T-helper 1 cell treated with Interleukin-12 subunit alpha and Interleukin-12 subunit beta and Interleukin-4 antibody, amounts not matched to agents 30 μg/mL and 1 μg/mL, for 36 hours (primary cell): ENCODE data around the gene SPATC1L.

ENCODE experiments used
- H3K27ac Mint-ChIP-seq: one replicate; pipeline ENCODE4 v1.8.0; 2021; ENCODE audit warnings: mild to moderate bottlenecking, mixed read lengths
- H3K27me3 Mint-ChIP-seq: one replicate; pipeline ENCODE4 v1.8.0; 2021; ENCODE audit warnings: low read depth, mixed read lengths
- H3K36me3 Mint-ChIP-seq: one replicate; pipeline ENCODE4 v1.8.0; 2021; ENCODE audit warnings: low read depth, mixed read lengths
- H3K4me1 Mint-ChIP-seq: one replicate; pipeline ENCODE4 v1.8.0; 2021; ENCODE audit warnings: low read depth, mixed read lengths
- H3K4me3 Mint-ChIP-seq: one replicate; pipeline ENCODE4 v1.8.0; 2021; ENCODE audit warnings: mild to moderate bottlenecking, moderate library complexity, mixed read lengths
- H3K9me3 Mint-ChIP-seq: one replicate; pipeline ENCODE4 v1.8.0; 2021; ENCODE audit warnings: mixed read lengths

Gene SPATC1L

GRCh38 chr21:46219591-46220239 is 35.5 kb upstream of the SPATC1L start:
- Mint-ChIP-seq H3K36me3 (peaks cover 10% of the 10 kb centered on the region), H3K27me3 (no peaks in the 10 kb centered on the region), H3K4me3 (no peak overlapping the region), H3K27ac (no peak overlapping the region), H3K4me1 (peaks cover 6% of the 10 kb centered on the region), H3K9me3 (no peaks in the 10 kb centered on the region)

GRCh38 chr21:46218906-46219590 is 34.8 kb upstream of the SPATC1L start:
- Mint-ChIP-seq H3K4me3 (no peak overlapping the region), H3K36me3 (peaks cover 10% of the 10 kb centered on the region), H3K27ac (no peak overlapping the region), H3K4me1 (peaks cover 8% of the 10 kb centered on the region), H3K27me3 (no peaks in the 10 kb centered on the region), H3K9me3 (no peaks in the 10 kb centered on the region)

GRCh38 chr21:46217511-46218196 is 33.4 kb upstream of the SPATC1L start:
- H3K27ac Mint-ChIP-seq, result no peak overlapping the region
- peaks cover 10% of the 10 kb centered on the region for H3K36me3 Mint-ChIP-seq
- no peak overlapping the region for H3K4me3 Mint-ChIP-seq
- no peaks in the 10 kb centered on the region for H3K27me3 Mint-ChIP-seq
- no peaks in the 10 kb centered on the region for H3K9me3 Mint-ChIP-seq
- H3K4me1 Mint-ChIP-seq, result peaks cover 8% of the 10 kb centered on the region

- Mint-ChIP-seq H3K27ac (peak overlapping the region; percentile 78), H3K36me3 (peaks cover 13% of the 10 kb centered on the region), H3K4me3 (no peak overlapping the region), H3K9me3 (no peaks in the 10 kb centered on the region), H3K27me3 (no peaks in the 10 kb centered on the region), H3K4me1 (peaks cover 8% of the 10 kb centered on the region)
Observed at GRCh38 chr21:46216132-46216747, 32.0 kb upstream of the SPATC1L start.

GRCh38 chr21:46215436-46216131 is 31.3 kb upstream of the SPATC1L start:
- H3K4me1 Mint-ChIP-seq, result peaks cover 7% of the 10 kb centered on the region
- H3K9me3 Mint-ChIP-seq, result no peaks in the 10 kb centered on the region
- no peak overlapping the region for H3K4me3 Mint-ChIP-seq
- peak overlapping the region; percentile 78 for H3K27ac Mint-ChIP-seq
- peaks cover 11% of the 10 kb centered on the region for H3K36me3 Mint-ChIP-seq
- H3K27me3 Mint-ChIP-seq, result no peaks in the 10 kb centered on the region

- no peak overlapping the region for H3K4me3 Mint-ChIP-seq
- H3K27me3 Mint-ChIP-seq, result no peaks in the 10 kb centered on the region
- H3K27ac Mint-ChIP-seq, result no peak overlapping the region
- H3K4me1 Mint-ChIP-seq, result peaks cover 6% of the 10 kb centered on the region
- peaks cover 5% of the 10 kb centered on the region for H3K36me3 Mint-ChIP-seq
- no peaks in the 10 kb centered on the region for H3K9me3 Mint-ChIP-seq
Observed at GRCh38 chr21:46214478-46215340, 30.4 kb upstream of the SPATC1L start.

- H3K27ac Mint-ChIP-seq, result no peak overlapping the region
- no peak overlapping the region for H3K4me3 Mint-ChIP-seq
- no peaks in the 10 kb centered on the region for H3K27me3 Mint-ChIP-seq
- H3K36me3 Mint-ChIP-seq, result peaks cover 9% of the 10 kb centered on the region
- no peaks in the 10 kb centered on the region for H3K9me3 Mint-ChIP-seq
- peaks cover 6% of the 10 kb centered on the region for H3K4me1 Mint-ChIP-seq
Observed at GRCh38 chr21:46213620-46214286, 29.5 kb upstream of the SPATC1L start.

GRCh38 chr21:46212721-46213484 is 28.6 kb upstream of the SPATC1L start:
- no peaks in the 10 kb centered on the region for H3K27me3 Mint-ChIP-seq
- H3K9me3 Mint-ChIP-seq, result no peaks in the 10 kb centered on the region
- peaks cover 9% of the 10 kb centered on the region for H3K36me3 Mint-ChIP-seq
- no peak overlapping the region for H3K4me3 Mint-ChIP-seq
- peak overlapping the region; percentile 31 for H3K27ac Mint-ChIP-seq
- H3K4me1 Mint-ChIP-seq, result peaks cover 6% of the 10 kb centered on the region

- H3K9me3 Mint-ChIP-seq, result no peaks in the 10 kb centered on the region
- H3K4me3 Mint-ChIP-seq, result no peak overlapping the region
- H3K4me1 Mint-ChIP-seq, result peaks cover 3% of the 10 kb centered on the region
- H3K27ac Mint-ChIP-seq, result no peak overlapping the region
- H3K36me3 Mint-ChIP-seq, result peaks cover 9% of the 10 kb centered on the region
- no peaks in the 10 kb centered on the region for H3K27me3 Mint-ChIP-seq
Observed at GRCh38 chr21:46211786-46212720, 27.8 kb upstream of the SPATC1L start.

- H3K36me3 Mint-ChIP-seq, result peaks cover 9% of the 10 kb centered on the region
- H3K27ac Mint-ChIP-seq, result no peak overlapping the region
- H3K4me3 Mint-ChIP-seq, result no peak overlapping the region
- peaks cover 3% of the 10 kb centered on the region for H3K4me1 Mint-ChIP-seq
- H3K27me3 Mint-ChIP-seq, result no peaks in the 10 kb centered on the region
- no peaks in the 10 kb centered on the region for H3K9me3 Mint-ChIP-seq
Observed at GRCh38 chr21:46211376-46211775, 27.1 kb upstream of the SPATC1L start.

GRCh38 chr21:46210378-46211136 is 26.3 kb upstream of the SPATC1L start:
- no peak overlapping the region for H3K4me3 Mint-ChIP-seq
- no peak overlapping the region for H3K27ac Mint-ChIP-seq
- peaks cover 2% of the 10 kb centered on the region for H3K4me1 Mint-ChIP-seq
- no peaks in the 10 kb centered on the region for H3K27me3 Mint-ChIP-seq
- peaks cover 7% of the 10 kb centered on the region for H3K36me3 Mint-ChIP-seq
- H3K9me3 Mint-ChIP-seq, result no peaks in the 10 kb centered on the region
